ENCODE results near the gene PLB1.

The PLB1 gene

DNA sequence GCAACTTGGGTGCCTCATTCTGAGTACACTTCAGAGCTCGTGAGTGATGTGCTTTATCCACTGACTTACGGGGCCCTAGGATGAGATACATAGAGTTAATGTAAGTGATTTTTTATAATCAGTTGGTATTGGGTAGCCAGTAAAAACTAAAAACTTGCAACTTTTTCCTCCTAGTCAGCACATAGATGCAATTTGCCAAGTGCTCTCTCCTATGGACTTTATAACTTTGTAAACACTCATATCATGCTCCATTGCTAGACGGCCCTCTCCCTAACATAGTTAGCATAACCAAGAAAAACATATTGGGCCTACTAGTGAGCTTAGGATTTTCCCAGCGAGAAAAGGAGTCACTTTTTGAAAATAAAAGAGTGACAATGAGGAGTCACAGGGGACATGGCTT is 60.4 kb downstream of the PLB1 start:
- TF ChIP-seq, protein P1, sequence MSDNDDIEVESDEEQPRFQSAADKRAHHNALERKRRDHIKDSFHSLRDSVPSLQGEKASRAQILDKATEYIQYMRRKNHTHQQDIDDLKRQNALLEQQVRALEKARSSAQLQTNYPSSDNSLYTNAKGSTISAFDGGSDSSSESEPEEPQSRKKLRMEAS (IDR thresholded peaks at IDR 0.05), result no peak
- TF ChIP-seq ZBTB7A (IDR thresholded peaks at IDR 0.05; ENCODE audit: low read depth) (no peak), EGR1 (IDR thresholded peaks at IDR 0.05) (no peak), CREB1 (IDR thresholded peaks at IDR 0.05; ENCODE audit: low read depth) (no peak), TAF1 (IDR thresholded peaks at IDR 0.05; ENCODE audit: low read depth) (no peak), YY1 (IDR thresholded peaks at IDR 0.05; ENCODE audit: low read depth) (no peak), FOXM1 (IDR thresholded peaks at IDR 0.05; ENCODE audit: borderline replicate concordance, low read depth) (no peak), CEBPB (IDR thresholded peaks at IDR 0.05) (no peak), EP300 (IDR thresholded peaks at IDR 0.05; ENCODE audit: borderline replicate concordance) (no peak), TEAD4 (IDR thresholded peaks at IDR 0.05) (no peak), TCF12 (IDR thresholded peaks at IDR 0.05; ENCODE audit: low read depth) (no peak), NFIC (IDR thresholded peaks at IDR 0.05) (no peak), RAD21 (IDR thresholded peaks at IDR 0.05; ENCODE audit: low read depth) (no peak)
- TF ChIP-seq, protein P2, sequence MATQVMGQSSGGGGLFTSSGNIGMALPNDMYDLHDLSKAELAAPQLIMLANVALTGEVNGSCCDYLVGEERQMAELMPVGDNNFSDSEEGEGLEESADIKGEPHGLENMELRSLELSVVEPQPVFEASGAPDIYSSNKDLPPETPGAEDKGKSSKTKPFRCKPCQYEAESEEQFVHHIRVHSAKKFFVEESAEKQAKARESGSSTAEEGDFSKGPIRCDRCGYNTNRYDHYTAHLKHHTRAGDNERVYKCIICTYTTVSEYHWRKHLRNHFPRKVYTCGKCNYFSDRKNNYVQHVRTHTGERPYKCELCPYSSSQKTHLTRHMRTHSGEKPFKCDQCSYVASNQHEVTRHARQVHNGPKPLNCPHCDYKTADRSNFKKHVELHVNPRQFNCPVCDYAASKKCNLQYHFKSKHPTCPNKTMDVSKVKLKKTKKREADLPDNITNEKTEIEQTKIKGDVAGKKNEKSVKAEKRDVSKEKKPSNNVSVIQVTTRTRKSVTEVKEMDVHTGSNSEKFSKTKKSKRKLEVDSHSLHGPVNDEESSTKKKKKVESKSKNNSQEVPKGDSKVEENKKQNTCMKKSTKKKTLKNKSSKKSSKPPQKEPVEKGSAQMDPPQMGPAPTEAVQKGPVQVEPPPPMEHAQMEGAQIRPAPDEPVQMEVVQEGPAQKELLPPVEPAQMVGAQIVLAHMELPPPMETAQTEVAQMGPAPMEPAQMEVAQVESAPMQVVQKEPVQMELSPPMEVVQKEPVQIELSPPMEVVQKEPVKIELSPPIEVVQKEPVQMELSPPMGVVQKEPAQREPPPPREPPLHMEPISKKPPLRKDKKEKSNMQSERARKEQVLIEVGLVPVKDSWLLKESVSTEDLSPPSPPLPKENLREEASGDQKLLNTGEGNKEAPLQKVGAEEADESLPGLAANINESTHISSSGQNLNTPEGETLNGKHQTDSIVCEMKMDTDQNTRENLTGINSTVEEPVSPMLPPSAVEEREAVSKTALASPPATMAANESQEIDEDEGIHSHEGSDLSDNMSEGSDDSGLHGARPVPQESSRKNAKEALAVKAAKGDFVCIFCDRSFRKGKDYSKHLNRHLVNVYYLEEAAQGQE (IDR thresholded peaks at IDR 0.05; ENCODE audit: low read depth), result no peak
- TF ChIP-seq, protein P3, sequence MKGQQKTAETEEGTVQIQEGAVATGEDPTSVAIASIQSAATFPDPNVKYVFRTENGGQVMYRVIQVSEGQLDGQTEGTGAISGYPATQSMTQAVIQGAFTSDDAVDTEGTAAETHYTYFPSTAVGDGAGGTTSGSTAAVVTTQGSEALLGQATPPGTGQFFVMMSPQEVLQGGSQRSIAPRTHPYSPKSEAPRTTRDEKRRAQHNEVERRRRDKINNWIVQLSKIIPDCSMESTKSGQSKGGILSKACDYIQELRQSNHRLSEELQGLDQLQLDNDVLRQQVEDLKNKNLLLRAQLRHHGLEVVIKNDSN (IDR thresholded peaks at IDR 0.05), result no peak

DNA sequence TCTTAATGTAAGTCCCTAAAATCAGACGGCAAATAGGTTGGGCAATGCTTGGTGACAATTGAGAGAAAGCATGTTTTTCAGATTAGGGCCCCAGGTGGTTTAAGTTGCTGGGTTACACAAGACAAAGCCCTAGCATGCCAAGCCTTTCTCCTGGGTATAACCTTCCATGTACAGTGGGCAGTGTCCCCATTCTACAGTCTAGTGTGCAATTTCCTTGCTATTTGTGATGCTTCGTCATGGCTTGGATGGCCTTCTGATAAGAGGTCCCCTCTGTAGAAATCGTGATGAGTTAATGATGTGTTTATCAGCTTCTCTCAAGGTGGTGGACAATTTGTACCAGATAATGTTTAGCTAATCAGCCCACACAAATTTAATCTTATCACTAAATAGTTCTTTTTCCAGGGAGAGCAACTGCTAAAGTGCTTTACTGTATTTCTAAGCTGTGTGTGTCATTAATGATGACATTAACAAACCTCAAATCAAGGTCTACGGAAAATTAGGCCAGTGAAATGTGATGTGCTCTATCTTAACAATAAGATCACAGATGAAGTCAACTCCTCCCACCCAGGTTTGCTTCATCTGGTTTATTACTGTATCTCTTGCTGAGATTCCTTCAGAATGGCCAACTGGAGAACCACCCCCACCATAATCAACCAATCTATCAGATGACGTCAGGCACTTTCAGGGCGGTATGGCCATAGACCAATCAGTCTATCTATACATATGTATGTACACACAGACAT is 61.7 kb downstream of the PLB1 start:
- TF ChIP-seq ZBTB7A (IDR thresholded peaks at IDR 0.05; ENCODE audit: low read depth) (no peak), TAF1 (IDR thresholded peaks at IDR 0.05; ENCODE audit: low read depth) (no peak)

DNA sequence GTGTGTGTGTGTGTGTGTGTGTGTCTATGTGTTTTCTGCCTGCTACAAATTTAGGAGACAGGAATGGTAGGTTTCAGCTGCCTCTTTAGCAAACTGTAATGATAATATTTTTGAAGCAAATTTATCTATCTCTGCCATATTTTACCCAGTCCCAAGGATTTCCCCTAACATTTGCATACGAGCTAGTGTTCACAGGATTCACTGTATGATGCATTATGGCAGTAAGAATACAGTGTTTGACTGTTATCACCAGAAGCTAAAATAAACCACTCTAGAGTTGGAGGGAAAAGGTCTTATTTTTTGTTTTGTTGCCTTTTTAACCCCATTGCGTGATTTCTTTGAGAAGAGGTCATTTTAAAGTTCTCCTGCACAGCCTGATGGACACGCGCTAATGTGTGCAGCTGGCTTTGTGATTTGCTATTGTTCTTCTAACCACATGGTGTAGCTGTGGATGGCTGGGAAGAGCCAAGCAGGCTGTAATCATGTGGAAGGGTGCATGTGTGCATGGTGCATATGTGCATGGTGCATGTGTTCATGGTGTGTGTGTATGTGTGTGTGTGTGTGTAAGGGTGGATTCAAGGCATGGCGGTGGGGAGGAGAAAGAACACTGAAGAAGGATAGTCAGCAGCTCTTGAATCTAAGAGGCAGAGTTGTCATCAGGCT is 62.4 kb downstream of the PLB1 start:
- TF ChIP-seq NFIC (IDR thresholded peaks at IDR 0.05), result no peak
- no peak for TF ChIP-seq TAF1 (IDR thresholded peaks at IDR 0.05; ENCODE audit: low read depth)
- no peak for TF ChIP-seq CREB1 (IDR thresholded peaks at IDR 0.05; ENCODE audit: low read depth)
- no peak for TF ChIP-seq CEBPB (IDR thresholded peaks at IDR 0.05)
- no peak for TF ChIP-seq EP300 (IDR thresholded peaks at IDR 0.05; ENCODE audit: borderline replicate concordance)
- TF ChIP-seq ZBTB7A (IDR thresholded peaks at IDR 0.05; ENCODE audit: low read depth), result no peak
- TF ChIP-seq TEAD4 (IDR thresholded peaks at IDR 0.05), result no peak
- TF ChIP-seq, protein P1 (IDR thresholded peaks at IDR 0.05), result no peak
- no peak for TF ChIP-seq TCF12 (IDR thresholded peaks at IDR 0.05; ENCODE audit: low read depth)
- TF ChIP-seq EGR1 (IDR thresholded peaks at IDR 0.05), result no peak
- TF ChIP-seq, protein P3 (IDR thresholded peaks at IDR 0.05), result no peak
- no peak for TF ChIP-seq YY1 (IDR thresholded peaks at IDR 0.05; ENCODE audit: low read depth)
- TF ChIP-seq FOXM1 (IDR thresholded peaks at IDR 0.05; ENCODE audit: borderline replicate concordance, low read depth), result no peak
- TF ChIP-seq, protein P2 (IDR thresholded peaks at IDR 0.05; ENCODE audit: low read depth), result no peak
- no peak for TF ChIP-seq RAD21 (IDR thresholded peaks at IDR 0.05; ENCODE audit: low read depth)

DNA sequence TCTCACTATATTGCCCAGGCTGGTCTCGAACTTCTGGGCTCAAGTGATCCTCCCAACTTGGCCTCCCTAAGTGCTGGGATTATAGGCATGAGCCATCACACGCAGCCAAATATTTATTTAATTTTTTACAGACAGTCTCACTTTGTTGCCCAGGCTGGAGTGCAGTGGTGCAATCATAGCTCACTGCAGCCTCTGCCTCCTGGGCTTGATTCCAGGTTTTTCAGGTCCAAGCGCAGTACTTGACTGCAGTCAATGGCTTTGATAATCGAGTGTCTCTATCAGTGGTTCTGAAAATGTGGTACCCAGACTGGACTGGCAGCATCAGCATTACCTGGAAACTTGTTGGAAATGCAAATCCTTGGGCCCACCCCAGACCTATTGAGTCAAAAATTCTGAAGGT is 63.1 kb downstream of the PLB1 start:
- TF ChIP-seq EGR1 (IDR thresholded peaks at IDR 0.05) (no peak), FOXM1 (IDR thresholded peaks at IDR 0.05; ENCODE audit: borderline replicate concordance, low read depth) (no peak), TEAD4 (IDR thresholded peaks at IDR 0.05) (no peak), CREB1 (IDR thresholded peaks at IDR 0.05; ENCODE audit: low read depth) (no peak), RAD21 (IDR thresholded peaks at IDR 0.05; ENCODE audit: low read depth) (no peak)

DNA sequence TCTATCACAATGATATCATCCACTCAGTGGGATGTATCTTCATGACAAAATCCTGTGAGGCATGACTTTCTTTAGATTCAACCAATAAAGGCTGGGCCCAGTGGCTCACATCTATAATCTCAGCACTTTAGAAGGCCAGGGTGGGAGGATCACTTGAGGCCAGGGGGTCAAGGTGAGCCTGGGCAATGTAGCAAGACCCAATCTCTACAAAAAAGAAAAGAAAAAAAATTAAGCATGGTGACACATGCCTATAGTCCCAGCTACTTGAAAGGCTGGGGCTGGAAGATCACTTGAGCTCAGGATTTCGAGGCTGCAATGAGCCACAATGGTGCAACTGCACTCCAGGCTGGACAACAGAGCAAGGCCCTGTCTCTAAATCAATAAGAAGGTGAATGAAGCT is 68.0 kb downstream of the PLB1 start:
- no peak for TF ChIP-seq TAF1 (IDR thresholded peaks at IDR 0.05; ENCODE audit: low read depth)
- TF ChIP-seq, protein P1 (IDR thresholded peaks at IDR 0.05), result no peak
- TF ChIP-seq, protein P2 (IDR thresholded peaks at IDR 0.05; ENCODE audit: low read depth), result no peak
- TF ChIP-seq FOXM1 (IDR thresholded peaks at IDR 0.05; ENCODE audit: borderline replicate concordance, low read depth), result no peak
- TF ChIP-seq EP300 (IDR thresholded peaks at IDR 0.05; ENCODE audit: borderline replicate concordance), result no peak
- no peak for TF ChIP-seq RAD21 (IDR thresholded peaks at IDR 0.05; ENCODE audit: low read depth)
- no peak for TF ChIP-seq TEAD4 (IDR thresholded peaks at IDR 0.05)
- TF ChIP-seq CREB1 (IDR thresholded peaks at IDR 0.05; ENCODE audit: low read depth), result no peak
- no peak for TF ChIP-seq EGR1 (IDR thresholded peaks at IDR 0.05)
- TF ChIP-seq YY1 (IDR thresholded peaks at IDR 0.05; ENCODE audit: low read depth), result no peak
- no peak for TF ChIP-seq ZBTB7A (IDR thresholded peaks at IDR 0.05; ENCODE audit: low read depth)
- no peak for TF ChIP-seq CEBPB (IDR thresholded peaks at IDR 0.05)
- no peak for TF ChIP-seq TCF12 (IDR thresholded peaks at IDR 0.05; ENCODE audit: low read depth)
- TF ChIP-seq, protein P3 (IDR thresholded peaks at IDR 0.05), result no peak
- no peak for TF ChIP-seq NFIC (IDR thresholded peaks at IDR 0.05)
